Body of pancreas (tissue), 4 donors: Measurements from ENCODE around the gene COG6.

Source experiments
- CTCF ChIP-seq, 7 experiments: fragments of 450-650 bp in 4 of 7; fragments of 200-600 bp in 3 of 7; sonication (generic) in 3 of 7; IDR thresholded peaks; one replicate each; pipeline ENCODE4 v1.5.1; 2016 to 2019; ENCODE audit warnings: antibody characterized with exemption in 7 of 7
- POLR2A ChIP-seq, 3 donors: fragments of 450-650 bp; IDR thresholded peaks; one replicate each; pipeline ENCODE4 v1.6.1; 2016; ENCODE audit warnings: antibody characterized with exemption in 3 of 3, mild to moderate bottlenecking in 2 of 3

GRCh38 chr13:39646122-39646521 is 9.3 kb upstream of the COG6 start:
- TF ChIP-seq CTCF (IDR thresholded peaks at IDR 0.05) (no peak), POLR2A (IDR thresholded peaks at IDR 0.05) (no peak)
